HG03097 (cell line): ENCODE data around the gene TK2.
"Not testable (repeated sequence)": the region's sequence is repeated elsewhere in the genome, so short reads cannot be mapped to it uniquely, and the experiment has no call there.

Experiments
- ATAC-seq: cut with Tn5 transposase; IDR thresholded peaks from one replicate; pipeline ENCODE4 v1.9.1; 2021; ENCODE audit not compliant: unreplicated experiment, low FRiP score

Gene TK2

GRCh38 chr16:66508248-66508913, 41.5 kb downstream of the TK2 start:
- ATAC-seq, result no peak

GRCh38 chr16:66507731-66508239, 42.1 kb downstream of the TK2 start:
- ATAC-seq, result no peak

GRCh38 chr16:66503612-66504011, 46.3 kb downstream of the TK2 start:
- ATAC-seq, result no peak

GRCh38 chr16:66503030-66503429, 46.9 kb downstream of the TK2 start:
- ATAC-seq, result no peak

GRCh38 chr16:66502020-66502913, 47.7 kb downstream of the TK2 start:
- ATAC-seq, result no peak

GRCh38 chr16:66501563-66501962, 48.4 kb downstream of the TK2 start:
- ATAC-seq, result not testable (repeated sequence)

GRCh38 chr16:66497921-66498320, 52.0 kb downstream of the TK2 start:
- not testable (repeated sequence) for ATAC-seq

GRCh38 chr16:66496226-66496625, 53.7 kb downstream of the TK2 start:
- ATAC-seq, result not testable (repeated sequence)

GRCh38 chr16:66495440-66495839, 54.5 kb downstream of the TK2 start:
- no peak for ATAC-seq

GRCh38 chr16:66494916-66495315, 55.0 kb downstream of the TK2 start:
- no peak for ATAC-seq

- ATAC-seq, result no peak
Measured at GRCh38 chr16:66493490-66494401, 56.2 kb downstream of the TK2 start.

- ATAC-seq, result no peak
Measured at GRCh38 chr16:66491716-66492064, 58.2 kb downstream of the TK2 start.

- no peak for ATAC-seq
Measured at GRCh38 chr16:66490774-66491715, 58.9 kb downstream of the TK2 start.

GRCh38 chr16:66489818-66490217, 60.1 kb downstream of the TK2 start:
- no peak for ATAC-seq

GRCh38 chr16:66489385-66489784, 60.5 kb downstream of the TK2 start:
- no peak for ATAC-seq

GRCh38 chr16:66488505-66488904, 61.4 kb downstream of the TK2 start:
- no peak for ATAC-seq

- no peak for ATAC-seq
Measured at GRCh38 chr16:66487580-66488275, 62.2 kb downstream of the TK2 start.

GRCh38 chr16:66486773-66487579, 62.9 kb downstream of the TK2 start:
- ATAC-seq, result no peak
